ENCODE measurements around the gene MRPS9. TPM values are rescaled to one million over a fixed set of nuclear protein-coding genes. Genes with fewer than 3 reads are reported as not detected.

The MRPS9 gene
- total RNA-seq, 1 donor from 2014 or later = 24.5 TPM

GRCh38 chr2:105038383-105039061 lies 653 bp downstream of the MRPS9 start:
- DNase-seq (ENCODE audit: low read depth) = peak; percentile 22
- FAIRE-seq = no peak
- Histone ChIP-seq H3K36me3 (ENCODE audit: control insufficient read depth, insufficient read depth, low read length) (no peaks in the 10 kb centered on the region), H3K27me3 (ENCODE audit: control insufficient read depth, insufficient read depth, low read length) (no peaks in the 10 kb centered on the region), H3K4me3 (ENCODE audit: low read depth, low read length) (peak overlapping the region; percentile 75)
- no peak for TF ChIP-seq CTCF (IDR thresholded peaks at IDR 0.05; ENCODE audit: insufficient read depth, low read length, severe bottlenecking)

- no peak for TF ChIP-seq CTCF (IDR thresholded peaks at IDR 0.05; ENCODE audit: insufficient read depth, low read length, severe bottlenecking)
- no peak for FAIRE-seq
Measured at GRCh38 chr2:105039559-105039958, 1.7 kb downstream of the MRPS9 start.

GRCh38 chr2:105042189-105042588 lies 4.3 kb downstream of the MRPS9 start:
- Histone ChIP-seq H3K36me3 (ENCODE audit: control insufficient read depth, insufficient read depth, low read length) (no peaks in the 10 kb centered on the region), H3K4me3 (ENCODE audit: low read depth, low read length) (no peak overlapping the region), H3K27me3 (ENCODE audit: control insufficient read depth, insufficient read depth, low read length) (no peaks in the 10 kb centered on the region)
- FAIRE-seq (no peak), DNase-seq (ENCODE audit: low read depth) (no peak)
- TF ChIP-seq CTCF (IDR thresholded peaks at IDR 0.05; ENCODE audit: insufficient read depth, low read length, severe bottlenecking) = no peak

More at GRCh38 chr2:105039559-105039958, 1.7 kb downstream of the MRPS9 start:
- DNase-seq (ENCODE audit: low read depth) = no peak
- H3K27me3 ChIP-seq (ENCODE audit: control insufficient read depth, insufficient read depth, low read length) = no peaks in the 10 kb centered on the region
- H3K36me3 ChIP-seq (ENCODE audit: control insufficient read depth, insufficient read depth, low read length) = no peaks in the 10 kb centered on the region
- H3K4me3 ChIP-seq (ENCODE audit: low read depth, low read length) = no peak overlapping the region

GRCh38 chr2:105052773-105053172 lies 14.9 kb downstream of the MRPS9 start:
- TF ChIP-seq CTCF (IDR thresholded peaks at IDR 0.05; ENCODE audit: insufficient read depth, low read length, severe bottlenecking) = no peak
- FAIRE-seq = no peak
- DNase-seq (ENCODE audit: low read depth) = no peak
- no peaks in the 10 kb centered on the region for H3K36me3 ChIP-seq (ENCODE audit: control insufficient read depth, insufficient read depth, low read length)
- H3K4me3 ChIP-seq (ENCODE audit: low read depth, low read length) = no peak overlapping the region
- H3K27me3 ChIP-seq (ENCODE audit: control insufficient read depth, insufficient read depth, low read length) = no peaks in the 10 kb centered on the region

GRCh38 chr2:105055613-105056012 lies 17.7 kb downstream of the MRPS9 start:
- FAIRE-seq (no peak), DNase-seq (ENCODE audit: low read depth) (no peak)
- no peak for TF ChIP-seq CTCF (IDR thresholded peaks at IDR 0.05; ENCODE audit: insufficient read depth, low read length, severe bottlenecking)
- H3K27me3 ChIP-seq (ENCODE audit: control insufficient read depth, insufficient read depth, low read length) = no peaks in the 10 kb centered on the region
- H3K36me3 ChIP-seq (ENCODE audit: control insufficient read depth, insufficient read depth, low read length) = no peaks in the 10 kb centered on the region
- no peak overlapping the region for H3K4me3 ChIP-seq (ENCODE audit: low read depth, low read length)

- no peak for TF ChIP-seq CTCF (IDR thresholded peaks at IDR 0.05; ENCODE audit: insufficient read depth, low read length, severe bottlenecking)
- no peaks in the 10 kb centered on the region for H3K36me3 ChIP-seq (ENCODE audit: control insufficient read depth, insufficient read depth, low read length)
- no peak for DNase-seq (ENCODE audit: low read depth)
- H3K4me3 ChIP-seq (ENCODE audit: low read depth, low read length) = no peak overlapping the region
- H3K27me3 ChIP-seq (ENCODE audit: control insufficient read depth, insufficient read depth, low read length) = no peaks in the 10 kb centered on the region
- no peak for FAIRE-seq
Measured at GRCh38 chr2:105056245-105056644, 18.4 kb downstream of the MRPS9 start.
